Sigmoid colon (tissue), 4 donors: ENCODE measurements around the gene PDZD7.

Experiments
- CTCF ChIP-seq, 4 experiments: fragments of 450-650 bp in 3 of 4; fragments of 200-600 bp in 1 of 4; IDR thresholded peaks; one replicate each; pipeline ENCODE4 v1.5.1; 2016 to 2019; ENCODE audit warnings: antibody characterized with exemption in 4 of 4, mild to moderate bottlenecking in 3 of 4, moderate library complexity in 2 of 4
- EP300 ChIP-seq, 4 donors: sonication (generic); formaldehyde crosslinking; IDR thresholded peaks; one replicate each; pipeline ENCODE4 v1.6.1; 2017; ENCODE audit warnings: antibody characterized with exemption in 4 of 4
- POLR2A ChIP-seq, 2 donors: fragments of 450-650 bp; IDR thresholded peaks; one replicate each; pipeline ENCODE4 v1.6.1; 2016; ENCODE audit warnings: antibody characterized with exemption in 2 of 2, mild to moderate bottlenecking in 2 of 2, moderate library complexity in 2 of 2
- POLR2AphosphoS5 ChIP-seq, 4 donors: sonication (generic); formaldehyde crosslinking; IDR thresholded peaks; one replicate each; pipeline ENCODE4 v1.6.1; 2017; ENCODE audit warnings: antibody characterized with exemption in 4 of 4

DNA sequence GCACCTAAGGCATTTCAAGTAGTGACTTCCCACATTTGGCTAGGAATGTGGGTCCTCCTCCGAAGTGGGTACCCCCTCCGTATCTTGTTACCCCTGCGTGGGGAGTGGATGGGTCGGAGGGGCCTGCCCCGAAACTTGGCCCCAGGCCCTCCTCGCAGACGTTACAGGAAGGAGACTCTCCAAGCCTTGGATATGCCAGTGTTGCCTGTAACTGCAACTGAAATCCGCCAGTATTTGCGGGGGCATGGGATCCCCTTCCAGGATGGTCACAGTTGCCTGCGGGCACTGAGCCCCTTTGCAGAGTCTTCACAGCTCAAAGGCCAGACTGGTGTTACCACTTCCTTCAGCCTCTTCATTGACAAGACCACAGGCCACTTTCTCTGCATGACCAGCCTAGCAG is 42.8 kb downstream of the PDZD7 start:
- TF ChIP-seq CTCF (IDR thresholded peaks at IDR 0.05) (no peak), POLR2AphosphoS5 (IDR thresholded peaks at IDR 0.05) (no peak), POLR2A (IDR thresholded peaks at IDR 0.05) (no peak), EP300 (IDR thresholded peaks at IDR 0.05) (no peak)
